Activated T-cell treated with anti-CD3 and anti-CD28 coated beads for 4 hours (primary cell): ENCODE data around the gene USP13.
"Not testable (repeated sequence)": the region's sequence is repeated elsewhere in the genome, so short reads cannot be mapped to it uniquely, and the experiment has no call there.

Source experiments
- DNase-seq: peaks from one replicate; pipeline ENCODE4 v3.0.0-alpha.2; 2020

The USP13 gene

DNA sequence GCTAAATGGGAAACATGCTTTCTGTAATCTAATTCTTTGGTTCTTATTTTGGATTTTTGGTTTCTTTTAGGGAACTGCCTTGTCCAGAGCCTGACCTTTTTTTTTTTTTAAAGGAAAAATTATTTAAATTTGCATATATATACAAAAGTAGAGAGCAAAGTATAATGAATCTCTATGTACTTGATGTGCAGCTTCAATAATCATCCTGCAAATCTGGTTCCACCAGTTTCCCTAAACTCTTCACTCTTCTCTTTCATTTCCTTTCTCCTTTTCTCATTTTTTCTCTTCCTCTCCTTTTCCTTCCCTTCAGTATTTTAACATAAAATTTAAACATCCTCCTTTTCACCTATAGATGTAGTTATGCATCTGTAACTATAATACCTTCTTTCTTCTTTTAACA, 82.5 kb downstream of the USP13 start:
- no peak for DNase-seq

DNA sequence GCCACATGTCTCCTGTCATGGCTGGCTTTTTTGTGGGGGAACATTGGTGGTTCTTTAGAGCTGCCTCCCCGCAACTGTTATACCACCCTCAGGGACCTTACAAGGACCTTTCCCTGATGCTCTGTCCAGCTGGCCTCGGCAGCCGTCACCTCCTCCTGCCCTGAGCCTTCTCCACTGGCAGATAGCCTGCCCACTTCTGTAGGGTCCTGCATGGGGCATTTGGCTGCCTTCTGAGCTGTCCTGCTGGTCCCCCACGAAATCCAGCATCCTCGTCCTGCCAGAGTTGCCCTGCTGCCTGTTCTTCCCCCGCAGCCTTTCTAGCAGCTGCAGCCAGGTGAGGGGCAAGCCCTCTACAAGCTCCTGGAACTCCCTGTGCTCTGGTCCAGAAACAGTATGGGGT, 86.2 kb downstream of the USP13 start:
- no peak for DNase-seq

DNA sequence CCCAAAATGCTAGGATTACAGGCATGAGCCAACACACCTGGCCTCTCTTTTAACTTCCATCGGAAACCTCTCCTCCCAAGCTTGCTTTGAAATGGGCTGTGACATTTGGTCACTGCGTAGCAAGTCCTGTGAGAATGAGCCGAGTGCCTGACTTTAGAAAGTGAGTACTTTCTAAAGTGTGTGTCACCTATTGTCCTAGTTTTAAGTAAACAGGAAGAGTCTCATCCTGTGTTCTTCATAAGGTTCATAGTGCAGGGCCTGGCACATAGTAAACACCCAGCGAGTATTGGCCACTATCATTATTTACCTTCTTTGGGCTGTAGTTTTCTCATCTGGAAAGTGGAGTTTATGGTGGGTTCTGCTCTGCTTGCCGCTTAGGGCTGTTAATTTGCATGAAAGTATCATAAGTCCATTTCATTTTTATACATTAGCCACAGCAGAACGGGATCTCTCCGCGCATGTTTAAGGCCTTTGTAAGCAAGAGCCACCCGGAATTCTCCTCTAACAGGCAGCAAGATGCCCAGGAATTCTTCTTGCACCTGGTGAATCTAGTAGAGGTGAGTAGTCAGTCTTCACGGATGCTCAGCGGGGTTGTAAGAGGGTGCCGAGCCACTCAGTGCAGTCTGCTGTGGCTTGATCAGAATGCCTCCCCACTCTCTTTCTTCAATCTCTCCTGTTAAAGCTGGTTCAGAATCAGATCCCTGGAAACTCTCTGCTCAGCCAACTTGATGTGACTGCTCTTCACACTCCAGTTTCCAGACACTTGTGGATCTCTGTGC, 87.2 kb downstream of the USP13 start:
- DNase-seq: no peak

DNA sequence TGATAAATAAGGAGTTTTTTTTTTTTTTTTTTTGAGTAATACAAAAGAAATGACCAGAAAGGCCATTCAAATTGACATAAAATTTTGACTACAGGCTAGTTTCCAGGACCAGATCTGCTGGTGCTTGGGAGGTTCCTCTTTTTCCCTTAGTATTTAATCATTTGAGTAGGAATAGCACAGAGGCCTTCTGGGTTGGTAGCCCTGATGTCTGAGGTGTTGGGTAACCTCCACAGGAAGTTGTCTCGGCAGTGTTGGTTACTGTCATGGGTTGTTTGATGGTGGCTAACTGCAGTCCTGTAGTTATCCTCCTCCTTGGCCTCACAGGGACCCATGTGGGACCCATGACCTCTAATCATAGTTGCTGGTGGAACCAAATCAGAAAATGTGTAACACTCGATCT, 91.1 kb downstream of the USP13 start:
- no peak for DNase-seq

DNA sequence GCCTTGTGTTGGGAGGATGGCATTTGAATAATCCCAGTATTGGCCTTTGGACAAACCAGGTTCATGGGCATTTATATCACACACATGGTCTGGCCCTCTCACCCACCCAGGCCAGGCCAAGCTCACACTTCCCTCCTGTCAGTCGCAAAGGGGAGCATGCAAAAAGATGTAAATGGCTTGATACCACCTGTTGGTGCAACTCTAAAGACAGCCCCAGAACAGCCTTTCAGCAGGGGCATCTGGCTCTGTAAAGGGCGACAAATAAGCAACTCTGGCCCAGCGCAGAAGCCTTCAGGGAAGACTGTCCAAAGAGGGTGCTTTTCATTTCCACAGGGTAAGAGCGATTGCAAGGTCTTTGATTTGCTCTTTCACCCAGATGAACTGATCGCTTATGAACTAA, 91.8 kb downstream of the USP13 start:
- no peak for DNase-seq

DNA sequence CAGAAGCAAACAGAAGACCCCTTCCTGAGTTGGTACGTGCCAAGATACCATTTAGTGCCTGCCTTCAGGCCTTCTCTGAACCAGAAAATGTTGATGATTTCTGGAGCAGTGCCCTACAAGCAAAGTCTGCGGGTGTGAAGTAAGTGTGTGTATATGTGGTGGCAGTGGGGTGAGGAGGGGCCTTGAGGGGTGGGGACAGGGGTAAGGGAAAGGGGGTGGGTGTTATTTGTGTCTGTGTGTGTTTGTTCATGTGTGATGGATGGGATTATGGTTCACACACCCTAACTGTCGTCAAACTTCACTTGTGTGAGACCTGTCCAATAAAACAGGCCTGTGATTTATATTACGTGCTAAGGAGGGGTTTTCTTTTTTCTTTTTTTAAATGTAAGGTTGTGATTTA, 92.2 kb downstream of the USP13 start:
- DNase-seq: no peak

DNA sequence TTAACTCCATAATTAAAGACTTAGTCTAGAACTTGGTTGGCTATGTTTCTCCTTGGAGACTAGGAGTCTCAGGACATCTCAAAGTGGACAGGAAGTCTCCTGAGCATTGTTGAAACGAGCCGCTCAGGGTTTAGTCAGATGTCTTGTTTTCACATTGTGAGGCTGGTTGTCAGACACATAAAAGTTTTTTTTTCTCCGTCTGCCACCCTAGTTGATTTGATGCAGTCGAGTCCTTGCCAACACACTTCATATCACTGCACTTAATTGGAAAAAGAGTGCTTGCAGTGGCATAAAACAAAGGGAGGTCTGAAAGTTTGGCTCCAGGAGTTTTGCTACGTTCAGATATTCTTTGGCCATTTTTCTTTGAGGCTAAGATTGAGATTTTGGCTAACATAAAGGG, 92.9 kb downstream of the USP13 start:
- DNase-seq: no peak

DNA sequence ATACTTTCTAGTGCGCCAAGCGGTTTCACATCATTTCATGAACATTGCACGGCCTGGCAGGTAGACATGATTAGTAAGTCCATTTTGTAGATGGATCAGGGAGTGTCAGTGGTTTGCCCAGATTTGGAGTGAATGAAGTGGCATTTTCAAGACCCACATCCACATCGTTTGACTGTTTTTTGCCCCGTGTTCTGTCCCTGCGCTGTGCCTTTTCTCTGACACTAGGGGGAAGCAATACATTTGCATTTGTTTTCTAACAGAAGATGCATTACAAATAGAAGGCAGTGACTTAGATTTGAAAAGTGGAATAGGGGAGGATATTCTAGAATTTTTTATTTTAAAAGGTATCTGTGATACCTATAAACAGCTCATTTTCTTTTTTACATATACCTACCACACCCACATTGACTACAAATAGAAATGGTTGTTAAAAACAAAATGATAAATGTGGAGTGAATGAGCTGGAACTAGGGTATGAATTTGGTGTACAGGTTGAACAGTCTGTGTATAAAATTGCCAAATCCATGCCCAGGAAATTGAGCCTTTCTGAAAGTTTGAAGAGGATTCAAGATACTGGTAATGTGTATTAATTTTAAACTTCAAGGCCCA, 98.0 kb downstream of the USP13 start:
- no peak for DNase-seq

DNA sequence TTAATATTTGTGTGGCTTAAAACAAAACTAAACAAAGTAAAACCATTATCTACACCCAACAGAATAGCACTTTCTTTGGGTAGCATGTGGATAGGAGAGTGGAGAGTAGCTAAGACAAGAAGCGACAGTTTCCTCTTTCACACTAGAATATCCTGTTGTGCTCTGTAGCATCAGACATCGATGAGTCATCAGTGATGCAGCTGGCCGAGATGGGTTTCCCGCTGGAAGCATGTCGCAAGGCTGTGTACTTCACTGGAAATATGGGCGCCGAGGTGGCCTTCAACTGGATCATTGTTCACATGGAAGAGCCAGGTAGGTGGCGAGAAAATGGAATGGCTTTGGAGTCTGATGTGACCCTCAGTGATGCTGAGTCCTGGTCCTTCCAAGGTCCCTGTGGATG, 108.1 kb downstream of the USP13 start:
- DNase-seq: no peak

DNA sequence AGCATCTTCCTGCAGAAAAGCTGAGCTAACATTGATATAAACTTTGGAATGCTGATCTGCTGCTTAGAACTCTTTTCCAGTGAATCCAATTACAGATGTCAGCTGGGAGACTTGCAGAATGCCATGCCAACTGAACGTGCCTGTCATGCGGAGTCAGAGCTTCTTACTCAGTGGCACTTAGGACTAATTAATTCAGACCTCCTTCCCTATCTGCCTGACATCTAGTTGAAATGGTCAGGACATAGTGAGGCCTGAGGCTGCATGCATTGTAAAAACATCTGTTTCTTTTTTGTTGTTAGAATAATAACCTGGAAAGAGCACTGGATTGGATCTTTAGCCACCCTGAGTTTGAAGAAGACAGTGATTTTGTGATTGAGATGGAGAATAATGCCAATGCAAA, 112.6 kb downstream of the USP13 start:
- DNase-seq: no peak

DNA sequence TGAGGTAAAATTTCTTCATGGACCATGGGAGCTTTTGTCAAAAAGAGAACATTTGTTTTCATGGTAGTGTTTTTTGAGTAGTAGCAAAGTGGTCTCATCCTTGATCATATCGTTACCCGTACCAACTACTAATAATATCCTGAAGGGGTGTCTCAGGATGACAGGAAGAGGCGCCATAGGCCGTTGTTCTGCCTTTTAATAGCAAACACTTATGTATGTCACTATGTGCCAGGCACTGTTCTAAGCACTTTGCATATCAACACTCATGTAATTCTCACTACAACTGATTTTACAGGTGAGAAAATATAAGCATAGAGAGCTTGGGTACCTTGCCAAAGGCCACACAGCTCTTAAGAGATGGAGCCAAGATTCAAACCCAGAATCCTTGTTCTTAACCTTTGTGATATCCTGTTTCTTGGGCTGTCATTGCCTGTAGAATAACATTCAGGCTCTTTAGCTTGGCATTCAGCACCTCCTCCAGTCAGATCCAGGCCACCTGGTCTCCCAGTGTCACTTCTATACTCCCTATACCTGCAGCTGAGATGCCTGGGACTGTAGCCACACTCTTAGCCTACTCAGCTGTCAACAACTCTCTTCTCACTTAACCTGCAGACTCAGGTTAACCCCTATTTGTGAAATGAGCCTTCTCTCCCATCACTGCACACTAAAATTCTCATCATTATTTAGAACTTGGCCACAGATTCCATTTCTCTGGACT, 113.7 kb downstream of the USP13 start:
- no peak for DNase-seq

DNA sequence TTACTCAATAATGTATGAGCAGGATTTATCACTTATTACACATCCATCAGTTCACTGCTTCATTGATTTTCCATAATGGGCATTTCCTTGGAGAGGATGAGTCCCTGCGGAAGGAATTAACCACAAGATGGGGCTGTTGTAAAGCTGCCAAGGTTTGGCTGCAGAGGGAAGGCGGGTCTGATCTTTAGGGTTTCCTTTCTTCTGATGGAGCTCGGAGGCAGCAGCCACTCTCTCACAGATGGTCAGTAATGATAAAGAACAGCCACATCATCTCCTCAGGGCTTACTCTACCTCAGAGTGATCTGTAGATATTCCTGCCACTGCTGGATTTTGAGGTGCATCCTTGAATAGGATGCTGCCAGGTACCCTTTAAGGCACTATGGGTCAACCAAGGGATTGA, 115.2 kb downstream of the USP13 start:
- DNase-seq: no peak

DNA sequence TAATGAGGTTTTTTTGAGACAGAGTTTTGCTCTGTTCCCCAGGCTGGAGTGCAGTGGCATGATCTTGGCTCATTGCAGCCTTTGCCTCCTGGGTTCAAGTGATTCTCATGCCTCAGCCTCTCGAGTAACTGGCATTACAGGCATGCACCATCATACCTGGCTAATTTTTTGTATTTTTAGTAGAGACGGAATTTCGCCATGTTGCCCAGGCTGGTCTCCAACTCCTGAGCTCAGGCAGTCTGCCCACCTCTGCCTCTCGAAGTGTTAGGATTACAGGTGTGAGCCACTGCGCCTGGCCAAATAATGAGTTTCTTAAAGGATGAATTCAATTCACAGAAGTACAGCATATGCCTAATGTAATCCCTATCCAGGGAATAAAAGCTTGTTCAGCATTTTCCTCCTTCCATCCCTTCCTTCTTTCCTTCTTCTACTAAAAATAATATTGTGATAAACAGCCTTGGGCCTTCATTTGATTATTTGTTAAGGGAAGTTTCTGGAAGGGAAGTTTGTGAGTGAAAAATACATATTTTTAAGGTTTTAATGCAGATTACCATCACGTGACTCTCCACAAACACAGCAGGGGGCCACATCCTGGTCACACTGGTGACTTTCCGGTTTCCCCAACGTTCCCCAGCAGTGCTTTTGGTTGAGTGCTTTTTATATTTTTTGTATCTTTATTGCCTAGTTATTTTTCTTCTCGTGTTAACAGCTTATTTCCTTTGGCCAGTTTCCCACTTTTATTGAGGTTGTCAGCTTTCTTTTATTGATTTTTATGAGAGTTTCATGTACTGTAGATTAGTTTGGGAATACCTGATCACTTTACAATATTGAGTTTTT, 116.8 kb downstream of the USP13 start:
- no peak for DNase-seq

DNA sequence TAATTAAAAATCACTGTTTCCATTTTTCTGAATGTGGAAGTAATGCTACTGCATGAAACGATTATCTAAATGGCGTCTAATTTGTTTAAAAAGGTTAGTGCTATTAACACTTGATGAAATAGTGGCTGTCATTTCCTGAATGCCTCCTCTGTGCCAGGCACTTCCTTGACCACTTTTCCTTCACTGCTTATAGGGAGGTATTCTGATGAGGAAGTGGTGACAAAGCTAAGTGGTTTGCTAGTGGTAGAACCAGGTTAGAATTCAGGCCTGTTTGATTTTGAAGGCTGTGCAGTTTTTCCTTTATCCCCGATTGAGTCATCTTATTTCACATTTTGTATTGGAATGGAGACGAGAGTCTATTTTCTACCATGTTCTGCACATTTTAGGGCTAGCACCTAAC, 119.0 kb downstream of the USP13 start:
- DNase-seq: no peak

DNA sequence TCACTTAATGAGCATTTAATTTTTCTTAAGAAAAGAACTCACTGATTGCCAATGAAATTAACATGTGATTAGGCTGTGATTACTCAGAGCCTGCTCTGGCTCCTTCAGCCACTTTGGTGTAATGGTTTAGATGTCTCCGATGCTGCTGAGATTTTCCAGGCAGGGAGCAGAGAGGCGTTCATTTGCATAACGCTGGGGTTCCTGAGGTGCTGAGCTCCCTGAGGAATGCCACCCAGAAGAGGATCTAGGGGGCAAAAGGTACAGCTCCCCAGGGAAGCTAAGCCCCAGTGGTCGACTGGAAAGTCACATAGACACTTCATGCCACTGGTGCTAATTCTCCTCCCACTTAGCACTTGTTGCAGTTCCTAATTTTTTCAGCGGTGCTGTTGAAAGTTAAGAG, 119.5 kb downstream of the USP13 start:
- DNase-seq: no peak

DNA sequence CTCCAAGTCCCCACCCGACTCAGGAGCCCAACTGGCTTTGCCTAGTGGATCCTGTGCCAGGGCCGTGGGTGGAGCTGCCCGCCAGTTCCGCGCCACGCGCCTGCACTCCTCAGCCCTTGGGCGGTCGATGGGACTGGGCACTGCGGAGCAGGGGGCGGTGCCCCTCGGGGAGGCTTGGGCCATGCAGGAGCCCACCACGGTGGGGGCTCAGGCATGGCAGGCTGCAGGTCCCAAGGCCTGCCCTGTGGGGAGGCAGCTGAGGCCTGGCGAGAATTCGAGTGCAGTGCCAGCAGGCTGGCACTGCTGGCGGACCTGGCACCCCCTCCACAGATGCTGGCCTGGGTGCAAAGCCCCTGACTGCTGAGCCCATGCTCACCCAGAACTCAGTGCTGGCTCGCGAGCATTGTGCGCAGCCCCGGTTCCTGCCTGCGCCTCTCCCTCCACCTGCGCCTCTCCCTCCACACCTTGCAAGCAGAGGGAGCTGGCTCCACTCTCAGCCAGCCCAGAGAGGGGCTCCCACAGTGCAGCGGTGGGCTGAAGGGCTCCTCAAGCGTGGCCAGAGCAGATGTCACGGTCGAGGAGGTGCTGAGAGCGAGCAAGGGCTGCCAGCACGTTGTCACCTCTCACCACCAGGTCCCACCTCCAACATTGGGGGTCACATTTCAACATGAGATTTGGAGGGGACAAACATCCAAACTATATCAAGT, 122.7 kb downstream of the USP13 start:
- no peak for DNase-seq

DNA sequence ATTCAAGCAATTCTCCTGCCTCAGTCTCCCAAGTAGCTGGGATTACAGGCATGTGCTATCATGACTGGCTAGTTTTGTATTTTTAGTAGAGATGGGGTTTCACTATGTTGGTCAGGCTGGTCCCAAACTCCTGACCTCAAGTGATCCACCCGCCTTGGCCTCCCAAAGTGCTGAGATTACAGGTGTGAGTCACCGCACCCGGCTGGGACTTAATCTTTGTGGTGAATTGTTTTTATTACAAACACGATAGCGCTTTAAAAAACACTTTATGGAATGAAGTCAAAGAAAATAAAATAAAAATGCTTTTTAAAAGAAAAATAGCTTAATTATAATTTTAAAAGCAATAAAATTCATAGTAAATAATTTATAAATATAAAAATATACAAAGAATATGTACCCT, 130.0 kb downstream of the USP13 start:
- not testable (repeated sequence) for DNase-seq

DNA sequence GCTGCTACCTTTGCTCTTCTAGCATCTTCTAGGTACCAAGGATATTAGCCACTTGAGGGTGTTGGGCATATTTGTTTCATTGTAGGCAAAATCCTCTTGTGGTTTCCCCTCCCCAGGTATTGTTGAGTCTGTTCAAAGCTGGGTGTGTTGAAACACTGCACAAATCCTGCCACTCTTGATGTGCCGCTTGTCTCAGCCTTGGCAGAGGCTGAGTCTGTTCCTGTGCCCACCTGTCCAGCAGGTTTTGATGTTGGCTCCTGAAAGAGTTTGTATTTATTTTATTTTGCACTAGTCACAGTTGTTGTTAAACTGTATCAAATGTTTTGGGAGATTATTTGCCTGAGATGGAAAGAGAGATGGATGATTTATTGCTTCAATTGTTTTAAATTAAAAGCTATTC, 136.2 kb downstream of the USP13 start:
- no peak for DNase-seq

DNA sequence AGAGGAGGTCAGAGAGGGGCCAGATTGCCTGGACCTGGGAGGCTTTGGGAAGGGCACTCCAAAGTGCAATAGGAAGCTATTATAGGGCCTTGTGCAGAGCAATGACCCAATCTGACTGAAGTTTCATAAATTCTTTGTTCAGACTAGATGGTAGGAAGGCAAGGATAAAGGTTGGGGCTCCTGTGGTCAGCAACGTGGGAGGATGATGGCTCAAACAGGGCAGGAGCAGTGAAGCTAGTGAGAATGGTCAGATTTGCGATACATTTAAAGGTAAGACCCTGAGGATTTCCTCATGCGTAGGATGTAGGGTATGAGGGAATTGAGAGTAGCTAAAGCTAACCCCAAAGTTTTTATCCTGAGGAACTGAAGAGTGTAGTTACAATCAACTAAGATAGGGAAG, 139.0 kb downstream of the USP13 start:
- no peak for DNase-seq

DNA sequence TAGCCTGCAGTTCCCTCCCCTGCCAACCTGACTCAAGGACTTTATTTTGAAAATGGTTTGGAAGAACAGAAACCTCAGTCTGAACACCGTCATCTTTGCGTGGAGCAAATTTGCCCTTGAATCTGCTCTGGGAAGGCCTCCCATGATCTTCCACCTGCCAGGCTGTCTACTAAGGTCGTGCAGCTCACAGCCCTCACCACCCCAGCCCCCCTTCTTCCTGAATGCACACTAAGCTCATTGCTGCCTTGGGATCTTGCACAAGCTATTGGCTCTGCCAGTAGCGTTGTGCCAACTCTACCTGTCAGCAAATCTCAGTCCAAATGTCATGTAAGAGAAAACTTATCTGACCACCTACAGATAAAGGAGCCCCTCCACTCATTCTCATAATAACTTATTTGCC, 141.5 kb downstream of the USP13 start:
- no peak for DNase-seq

DNA sequence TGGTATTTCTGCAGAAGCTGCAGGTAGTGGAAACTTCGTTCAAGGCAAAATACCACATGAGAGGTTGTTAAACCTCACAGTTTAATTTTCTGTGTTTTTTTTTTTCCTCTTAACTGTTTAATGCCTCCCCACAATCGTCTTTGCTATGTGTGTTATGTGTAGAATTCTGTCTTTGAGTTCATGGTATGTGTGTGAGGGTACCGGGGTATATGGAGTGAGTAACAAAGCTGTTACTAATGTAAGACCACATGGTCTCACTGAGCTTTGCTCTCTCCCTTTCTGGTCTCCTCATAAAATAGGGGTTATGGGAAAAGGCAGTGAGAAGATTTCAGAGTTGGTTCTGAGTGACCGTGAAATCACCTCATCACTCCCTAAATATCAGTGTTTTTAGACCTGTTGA, 143.6 kb downstream of the USP13 start:
- no peak for DNase-seq

DNA sequence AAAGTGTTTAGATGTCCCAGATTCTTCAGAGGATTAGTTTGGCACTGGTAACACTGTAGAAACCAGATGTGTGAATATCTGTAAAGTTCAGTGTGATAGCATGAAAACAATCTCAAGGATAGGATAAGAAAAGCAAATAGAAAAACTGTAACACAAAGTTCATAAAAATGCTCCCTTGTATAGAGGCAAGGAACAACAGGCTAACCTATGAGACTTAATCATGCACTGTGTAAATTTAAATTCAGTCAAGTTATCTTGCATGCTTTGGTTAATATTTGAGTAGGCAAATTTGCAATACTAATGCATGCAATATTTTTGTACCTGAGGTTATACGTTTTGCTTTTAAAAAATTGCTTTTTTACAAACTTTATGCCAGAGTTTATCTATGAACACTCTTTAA, 144.4 kb downstream of the USP13 start:
- no peak for DNase-seq

DNA sequence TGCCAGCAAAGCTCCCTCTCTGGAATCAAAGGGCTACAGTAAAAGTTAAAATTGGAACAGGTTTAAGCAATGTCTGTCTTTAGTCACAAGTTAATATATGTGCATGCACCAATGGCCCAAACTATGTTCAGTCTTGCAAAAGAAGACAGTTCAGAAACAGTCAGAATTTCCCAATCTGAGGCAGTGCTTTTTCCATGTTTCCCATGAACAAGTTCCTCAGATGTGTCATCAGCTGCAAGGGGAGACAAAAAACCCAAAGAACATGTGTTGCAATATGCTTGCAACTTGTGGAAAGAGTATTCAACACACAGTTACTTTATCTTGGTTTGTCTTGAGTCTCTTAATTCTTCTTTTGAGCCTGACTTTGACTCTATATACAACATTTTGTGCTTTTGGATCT, 148.4 kb downstream of the USP13 start:
- DNase-seq: no peak
